ENCODE data around the gene RAPGEF2. TPM values are rescaled to one million over a fixed set of nuclear protein-coding genes. Genes with fewer than 3 reads are reported as not detected.

Gene RAPGEF2
- total RNA-seq, 1 experiment from 2014 or later, result 37.1 TPM

DNA sequence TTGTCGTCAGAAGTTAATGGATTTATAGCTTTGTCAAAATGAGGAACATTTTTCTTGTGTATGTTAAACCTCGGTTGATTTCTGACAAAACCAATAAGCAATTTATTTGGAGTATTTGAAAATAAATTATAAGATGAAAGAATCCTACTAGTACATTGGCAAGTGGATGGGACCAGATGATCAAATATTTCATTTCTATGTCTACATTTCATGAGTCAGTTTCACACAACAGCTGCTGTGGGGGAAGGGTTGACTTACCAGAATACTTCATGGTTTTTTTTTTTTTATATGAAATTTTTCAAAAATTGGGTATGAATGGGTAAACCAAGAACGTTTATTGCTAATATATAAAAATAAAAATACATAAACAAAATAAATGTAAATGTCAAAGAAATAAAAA lies 39.4 kb downstream of the RAPGEF2 start:
- no CpG with 5 or more reads among the region's 3 CpGs for WGBS (ENCODE audit: extremely low coverage, insufficient read length, low lambda C conversion rate)
- H3K4me1 Mint-ChIP-seq, result peaks cover 14 to 24% of the 10 kb centered on the region in 2 experiments

More for the DNA sequence above, 39.4 kb downstream of the RAPGEF2 start:
- no peak overlapping the region for H2AK5ac ChIP-seq (ENCODE audit: insufficient read length, low read length)
- DNase-seq, result no peak
- peaks cover 2% of the 10 kb centered on the region; the same call in 1 of the 2 replicates for H3K4me1 ChIP-seq (ENCODE audit: insufficient read depth, low read length)
- no peaks in the 10 kb centered on the region for H3K27me3 ChIP-seq (ENCODE audit: insufficient read depth, low read length)
- TF ChIP-seq, protein P1, sequence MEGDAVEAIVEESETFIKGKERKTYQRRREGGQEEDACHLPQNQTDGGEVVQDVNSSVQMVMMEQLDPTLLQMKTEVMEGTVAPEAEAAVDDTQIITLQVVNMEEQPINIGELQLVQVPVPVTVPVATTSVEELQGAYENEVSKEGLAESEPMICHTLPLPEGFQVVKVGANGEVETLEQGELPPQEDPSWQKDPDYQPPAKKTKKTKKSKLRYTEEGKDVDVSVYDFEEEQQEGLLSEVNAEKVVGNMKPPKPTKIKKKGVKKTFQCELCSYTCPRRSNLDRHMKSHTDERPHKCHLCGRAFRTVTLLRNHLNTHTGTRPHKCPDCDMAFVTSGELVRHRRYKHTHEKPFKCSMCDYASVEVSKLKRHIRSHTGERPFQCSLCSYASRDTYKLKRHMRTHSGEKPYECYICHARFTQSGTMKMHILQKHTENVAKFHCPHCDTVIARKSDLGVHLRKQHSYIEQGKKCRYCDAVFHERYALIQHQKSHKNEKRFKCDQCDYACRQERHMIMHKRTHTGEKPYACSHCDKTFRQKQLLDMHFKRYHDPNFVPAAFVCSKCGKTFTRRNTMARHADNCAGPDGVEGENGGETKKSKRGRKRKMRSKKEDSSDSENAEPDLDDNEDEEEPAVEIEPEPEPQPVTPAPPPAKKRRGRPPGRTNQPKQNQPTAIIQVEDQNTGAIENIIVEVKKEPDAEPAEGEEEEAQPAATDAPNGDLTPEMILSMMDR (conservative IDR thresholded peaks at IDR 0.05), result no peak
- no peak overlapping the region for H3K14ac ChIP-seq (ENCODE audit: insufficient read depth, low read length)
- H3K4me2 ChIP-seq (ENCODE audit: insufficient read depth, insufficient read length, low read length), result no peak overlapping the region
- peaks cover 2% of the 10 kb centered on the region; the same call in 1 of the 2 replicates for H3K79me2 ChIP-seq (ENCODE audit: insufficient read depth, low read length)
- no peak overlapping the region for H3K23ac ChIP-seq (ENCODE audit: insufficient read length, low read depth, low read length)
- no peak overlapping the region for H4K91ac ChIP-seq (ENCODE audit: insufficient read length, low read depth, low read length)
- Mint-ChIP-seq H3K9me3 (no peaks in the 10 kb centered on the region), H3K4me3 (no peak overlapping the region), H3K27me3 (ENCODE audit: low read depth) (no peaks in the 10 kb centered on the region), H3K36me3 (ENCODE audit: insufficient read depth in 1 of 3, low read depth in 3 of 3) (no peaks in the 10 kb centered on the region), H3K27ac (no peak overlapping the region)
- no peaks in the 10 kb centered on the region for H4K20me1 ChIP-seq (ENCODE audit: control insufficient read depth, insufficient read depth, insufficient read length)
- H3K79me1 ChIP-seq (ENCODE audit: insufficient read depth, low read depth, low read length, poor library complexity, severe bottlenecking), result peaks cover 6% of the 10 kb centered on the region
- H3K9ac ChIP-seq (ENCODE audit: extremely low read depth, insufficient read length, low read length), result no peak overlapping the region
- H3K18ac ChIP-seq (ENCODE audit: insufficient read length, low read depth, low read length), result no peak overlapping the region
- no peak overlapping the region for H3K4ac ChIP-seq (ENCODE audit: low read depth, low read length)
- no peak overlapping the region for H2BK15ac ChIP-seq (ENCODE audit: low read depth, low read length)
- H3K9me3 ChIP-seq (ENCODE audit: control insufficient read depth, low read depth, low read length), result no peaks in the 10 kb centered on the region
- no peaks in the 10 kb centered on the region for H3K23me2 ChIP-seq (ENCODE audit: insufficient read length, low read depth, low read length, poor library complexity, severe bottlenecking)
- H2BK5ac ChIP-seq (ENCODE audit: insufficient read length, low read length), result no peak overlapping the region
- no peak overlapping the region for H3T11ph ChIP-seq (ENCODE audit: low read length)
- no peak overlapping the region for H4K5ac ChIP-seq (ENCODE audit: insufficient read length, low read depth, low read length)
- H2BK12ac ChIP-seq (ENCODE audit: insufficient read length, low read depth, low read length), result no peak overlapping the region
- no peak overlapping the region for H2BK120ac ChIP-seq (ENCODE audit: low read depth, low read length, poor library complexity, severe bottlenecking)
- no peak overlapping the region for H3K56ac ChIP-seq (ENCODE audit: insufficient read length, low read depth, low read length)
- no peak overlapping the region for H2BK20ac ChIP-seq (ENCODE audit: low read depth, low read length, poor library complexity, severe bottlenecking)
- H3K27ac ChIP-seq (ENCODE audit: insufficient read length, low read depth, low read length), result no peak overlapping the region
- H2AFZ ChIP-seq (ENCODE audit: low read length), result no peak overlapping the region
- no peak overlapping the region for H4K8ac ChIP-seq (replicated peaks; ENCODE audit: insufficient read length, low read depth, low read length)
